RWPE2 (cell line): ENCODE results near the gene LDHD.

Source experiments
- ATAC-seq: fragments of 200-7000 bp; cut with Tn5 transposase; 3 replicates; pipeline ENCODE4 v1.9.1; 2021; ENCODE audit warnings: low read depth
- DNase-seq: peaks from one replicate; pipeline ENCODE4 v3.0.0-alpha.2; 2020; ENCODE audit warnings: low spot score
- H3K27ac ChIP-seq: fragments of 450-650 bp; 2 replicates; pipeline ENCODE4 v1.5.1; 2017; ENCODE audit warnings: mild to moderate bottlenecking; ENCODE audit not compliant: poor library complexity, severe bottlenecking
- H3K27me3 ChIP-seq: fragments of 250-450 bp; sonication (Bioruptor Pico); 2 replicates; pipeline ENCODE4 v1.5.1; 2021; ENCODE audit warnings: mild to moderate bottlenecking, moderate library complexity; ENCODE audit not compliant: insufficient read depth, poor library complexity, severe bottlenecking
- H3K36me3 ChIP-seq: fragments of 250-450 bp; sonication (Bioruptor Pico); 2 replicates; pipeline ENCODE4 v1.5.1; 2020; ENCODE audit warnings: low read depth, mild to moderate bottlenecking, moderate library complexity
- H3K4me1 ChIP-seq: fragments of 250-450 bp; sonication (Bioruptor Pico); 2 replicates; pipeline ENCODE4 v1.5.1; 2021; ENCODE audit warnings: mild to moderate bottlenecking, moderate library complexity; ENCODE audit not compliant: insufficient read depth, poor library complexity, severe bottlenecking
- H3K4me3 ChIP-seq: fragments of 250-450 bp; sonication (Bioruptor Pico); 2 replicates; pipeline ENCODE4 v1.5.1; 2021; ENCODE audit warnings: mild to moderate bottlenecking, moderate library complexity; ENCODE audit not compliant: severe bottlenecking
- H3K9me3 ChIP-seq: fragments of 250-450 bp; sonication (Bioruptor Pico); 2 replicates; pipeline ENCODE4 v1.5.1; 2021; ENCODE audit warnings: mild to moderate bottlenecking, moderate library complexity; ENCODE audit not compliant: severe bottlenecking
- TF ChIP-seq, protein P1 (sequence below): fragments of 450-650 bp; IDR thresholded peaks from one replicate; pipeline ENCODE4 v1.5.1; 2017; ENCODE audit warnings: mild to moderate bottlenecking, moderate library complexity; ENCODE audit not compliant: poor library complexity, severe bottlenecking

Gene LDHD

GRCh38 chr16:75086688-75087374 is 29.7 kb downstream of the LDHD start:
- H3K36me3 ChIP-seq, result no peaks in the 10 kb centered on the region; the same call in 1 of the 2 replicates
- no peak for DNase-seq
- no peak; the same call in 2 of the 3 replicates for ATAC-seq
- H3K9me3 ChIP-seq, result no peaks in the 10 kb centered on the region
- no peak overlapping the region for H3K27ac ChIP-seq
- H3K4me1 ChIP-seq, result peaks cover 33% of the 10 kb centered on the region
- H3K27me3 ChIP-seq, result no peaks in the 10 kb centered on the region
- TF ChIP-seq, protein P1, sequence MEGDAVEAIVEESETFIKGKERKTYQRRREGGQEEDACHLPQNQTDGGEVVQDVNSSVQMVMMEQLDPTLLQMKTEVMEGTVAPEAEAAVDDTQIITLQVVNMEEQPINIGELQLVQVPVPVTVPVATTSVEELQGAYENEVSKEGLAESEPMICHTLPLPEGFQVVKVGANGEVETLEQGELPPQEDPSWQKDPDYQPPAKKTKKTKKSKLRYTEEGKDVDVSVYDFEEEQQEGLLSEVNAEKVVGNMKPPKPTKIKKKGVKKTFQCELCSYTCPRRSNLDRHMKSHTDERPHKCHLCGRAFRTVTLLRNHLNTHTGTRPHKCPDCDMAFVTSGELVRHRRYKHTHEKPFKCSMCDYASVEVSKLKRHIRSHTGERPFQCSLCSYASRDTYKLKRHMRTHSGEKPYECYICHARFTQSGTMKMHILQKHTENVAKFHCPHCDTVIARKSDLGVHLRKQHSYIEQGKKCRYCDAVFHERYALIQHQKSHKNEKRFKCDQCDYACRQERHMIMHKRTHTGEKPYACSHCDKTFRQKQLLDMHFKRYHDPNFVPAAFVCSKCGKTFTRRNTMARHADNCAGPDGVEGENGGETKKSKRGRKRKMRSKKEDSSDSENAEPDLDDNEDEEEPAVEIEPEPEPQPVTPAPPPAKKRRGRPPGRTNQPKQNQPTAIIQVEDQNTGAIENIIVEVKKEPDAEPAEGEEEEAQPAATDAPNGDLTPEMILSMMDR, result no peak
- no peak overlapping the region for H3K4me3 ChIP-seq

- Histone ChIP-seq H3K4me3 (no peak overlapping the region), H3K4me1 (peaks cover 33% of the 10 kb centered on the region), H3K27me3 (no peaks in the 10 kb centered on the region), H3K9me3 (no peaks in the 10 kb centered on the region), H3K27ac (no peak overlapping the region), H3K36me3 (no peaks in the 10 kb centered on the region; the same call in 1 of the 2 replicates)
- TF ChIP-seq, protein P1, result no peak
- ATAC-seq, result peak; percentile 53; the same call in 2 of the 3 replicates
- DNase-seq, result no peak
These were observed 30.3 kb downstream of the LDHD start for GRCh38 chr16:75086281-75086680.

DNA sequence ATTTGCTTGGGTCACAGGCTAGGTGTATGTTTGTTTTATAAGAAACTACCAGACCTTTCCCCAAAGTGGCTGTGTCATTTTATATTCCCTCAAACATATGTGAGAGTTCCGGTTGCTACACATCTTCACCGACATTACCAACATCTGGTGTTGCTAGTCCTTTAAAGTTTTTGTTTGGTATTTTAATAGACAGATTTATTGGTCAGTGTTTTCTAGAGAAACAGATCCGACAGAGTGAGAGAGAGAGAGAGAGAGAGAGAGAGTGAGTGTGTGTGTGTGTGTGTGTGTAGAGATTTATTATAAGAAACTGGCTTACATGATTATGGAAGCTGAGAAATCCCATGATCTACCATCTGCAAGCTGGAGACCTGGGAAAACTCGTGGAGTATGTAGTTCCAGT is 31.0 kb downstream of the LDHD start:
- DNase-seq, result no peak
- H3K36me3 ChIP-seq, result no peaks in the 10 kb centered on the region; the same call in 1 of the 2 replicates
- no peaks in the 10 kb centered on the region for H3K9me3 ChIP-seq
- no peak overlapping the region for H3K4me3 ChIP-seq
- TF ChIP-seq, protein P1, result no peak
- no peaks in the 10 kb centered on the region for H3K27me3 ChIP-seq
- H3K4me1 ChIP-seq, result peaks cover 28% of the 10 kb centered on the region
- ATAC-seq, result no peak
- H3K27ac ChIP-seq, result no peak overlapping the region

- no peak overlapping the region for H3K4me3 ChIP-seq
- H3K27me3 ChIP-seq, result no peaks in the 10 kb centered on the region
- H3K27ac ChIP-seq, result no peak overlapping the region
- H3K36me3 ChIP-seq, result no peaks in the 10 kb centered on the region; the same call in 1 of the 2 replicates
- DNase-seq, result no peak
- ATAC-seq, result no peak
- H3K4me1 ChIP-seq, result peaks cover 30% of the 10 kb centered on the region
- TF ChIP-seq, protein P1, result no peak
- H3K9me3 ChIP-seq, result no peaks in the 10 kb centered on the region
These were observed 32.8 kb downstream of the LDHD start for GRCh38 chr16:75083813-75084212.

DNA sequence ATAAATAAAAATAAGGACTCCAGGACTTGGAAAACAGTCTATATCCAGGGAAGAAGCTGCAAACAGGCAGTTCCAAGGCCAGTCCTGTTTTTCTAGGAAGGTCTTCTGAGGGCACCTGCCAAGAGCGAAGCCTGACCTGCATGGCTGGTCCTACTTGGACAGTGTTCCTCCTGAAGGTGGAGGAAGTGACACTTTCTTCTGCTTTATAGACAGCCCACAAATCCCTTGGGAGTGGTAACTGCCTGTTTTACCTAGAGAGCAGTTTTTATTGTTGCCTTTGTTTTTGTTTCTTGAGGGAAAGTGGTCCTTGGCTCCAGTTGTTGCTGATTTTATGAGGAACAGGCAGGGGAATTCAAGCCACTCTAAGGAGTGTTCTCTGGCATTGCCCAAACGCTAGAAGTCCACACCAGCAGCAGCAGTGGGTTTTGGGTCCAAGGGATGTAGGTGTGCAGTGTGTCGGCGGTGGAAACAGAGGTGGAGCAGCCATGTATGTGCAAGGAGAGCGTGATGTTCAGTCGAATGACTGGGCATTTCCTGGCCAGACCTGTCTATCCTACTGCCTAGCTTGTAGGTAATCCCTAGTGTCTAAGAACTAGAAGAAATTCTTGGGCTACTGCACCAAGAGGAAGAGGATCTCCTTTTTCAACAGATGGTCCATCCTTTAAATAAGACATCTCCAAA is 35.3 kb downstream of the LDHD start:
- Histone ChIP-seq H3K36me3 (no peaks in the 10 kb centered on the region), H3K9me3 (no peaks in the 10 kb centered on the region), H3K4me3 (no peak overlapping the region), H3K4me1 (peaks cover 13% of the 10 kb centered on the region), H3K27me3 (no peaks in the 10 kb centered on the region), H3K27ac (no peak overlapping the region)
- DNase-seq (no peak), ATAC-seq (no peak)
- TF ChIP-seq, protein P1, result no peak
